HepG2 (cell line): ENCODE results near the gene FUZ. TPM values are rescaled to one million over a fixed set of nuclear protein-coding genes. Genes with fewer than 3 reads are reported as not detected.

Source experiments
- CHD4 ChIP-seq: fragments of 200-600 bp; sonication (generic); IDR thresholded peaks from 2 replicates; pipeline ENCODE4 v1.7.0; 2017; ENCODE audit warnings: mild to moderate bottlenecking, low read length, borderline replicate concordance
- MIER2 ChIP-seq: IDR thresholded peaks from 2 replicates; pipeline ENCODE4 v1.6.1; 2016; ENCODE audit warnings: missing biosample characterization, missing genetic modification reagents
- MTA1 ChIP-seq: sonication (generic); formaldehyde crosslinking; IDR thresholded peaks from 2 replicates; pipeline ENCODE4 v1.4.0; 2020; ENCODE audit warnings: missing genetic modification reagents, mild to moderate bottlenecking, borderline replicate concordance
- MYC ChIP-seq: sonication (generic); formaldehyde crosslinking; IDR thresholded peaks from 2 replicates; pipeline ENCODE4 v1.9.0; 2021; ENCODE audit warnings: missing genetic modification reagents, borderline replicate concordance
- NRL ChIP-seq: sonication (generic); formaldehyde crosslinking; IDR thresholded peaks from 2 replicates; pipeline ENCODE4 v1.5.0; 2020; ENCODE audit warnings: missing genetic modification reagents, mild to moderate bottlenecking, moderate library complexity, borderline replicate concordance
- POLR2AphosphoS5 ChIP-seq: IDR thresholded peaks from 2 replicates; pipeline ENCODE4 v1.6.1; 2012; ENCODE audit warnings: low read depth, low read length
- TARDBP ChIP-seq: sonication (generic); formaldehyde crosslinking; IDR thresholded peaks from 2 replicates; pipeline ENCODE4 v1.8.0; 2022; ENCODE audit warnings: mild to moderate bottlenecking, missing genetic modification reagents
- TBX2 ChIP-seq: sonication (generic); formaldehyde crosslinking; IDR thresholded peaks from 2 replicates; pipeline ENCODE4 v1.5.0; 2020; ENCODE audit warnings: missing genetic modification reagents, mild to moderate bottlenecking, borderline replicate concordance
- ZFYVE20 ChIP-seq: sonication (generic); formaldehyde crosslinking; IDR thresholded peaks from 2 replicates; pipeline ENCODE4 v1.8.0; 2023; ENCODE audit warnings: low read depth, mild to moderate bottlenecking, moderate library complexity, missing genetic modification reagents, borderline replicate concordance
- ZMYM3 ChIP-seq: sonication (generic); formaldehyde crosslinking; IDR thresholded peaks from 2 replicates; pipeline ENCODE4 v1.5.1; 2020; ENCODE audit warnings: mild to moderate bottlenecking, missing genetic modification reagents
- ZNF124 ChIP-seq: sonication (generic); formaldehyde crosslinking; IDR thresholded peaks from 2 replicates; pipeline ENCODE4 v1.4.0; 2020; ENCODE audit warnings: missing genetic modification reagents
- ZNF136 ChIP-seq: sonication (generic); formaldehyde crosslinking; IDR thresholded peaks from 2 replicates; pipeline ENCODE4 v1.8.1; 2022; ENCODE audit warnings: low read depth, mild to moderate bottlenecking, moderate library complexity, missing genetic modification reagents
- ZNF607 ChIP-seq: sonication (generic); formaldehyde crosslinking; IDR thresholded peaks from 2 replicates; pipeline ENCODE4 v1.5.1; 2020; ENCODE audit warnings: missing genetic modification reagents, mild to moderate bottlenecking, borderline replicate concordance
- ZNF709 ChIP-seq: sonication (generic); formaldehyde crosslinking; IDR thresholded peaks from 2 replicates; pipeline ENCODE4 v1.5.0; 2020; ENCODE audit warnings: mild to moderate bottlenecking, missing genetic modification reagents
- ZNF746 ChIP-seq: sonication (generic); formaldehyde crosslinking; IDR thresholded peaks from 2 replicates; pipeline ENCODE4 v1.8.0; 2022; ENCODE audit warnings: mild to moderate bottlenecking, missing genetic modification reagents
- polyA plus RNA-seq, 8 experiments: library from polyadenylated mRNA; depleted of rRNA in 3 of 8; stranded (reverse) in 7 of 8; unstranded in 1 of 8; fragments of >200 nt; fragmentation: Illumina TruSeq in 4 of 8; extraction: Trizol in 4 of 8; gene quantifications; 2 replicates each; pipeline versions ENCODE4 v1.2.1 to v1.2.3, GENCODE V29; 2011 to 2016; ENCODE audit warnings: low read depth in 4 of 8, missing spikeins in 1 of 8, mixed read lengths in 1 of 8; ENCODE audit not compliant: insufficient read depth in 1 of 8
- total RNA-seq, 5 experiments: library from RNA; depleted of rRNA; stranded (reverse); fragments of >200 nt; fragmentation: Illumina TruSeq; extraction: Trizol; gene quantifications; 2 replicates each; pipeline ENCODE4 v1.2.3, GENCODE V29; 2016; ENCODE audit warnings: low read depth in 1 of 5
- TF ChIP-seq, protein P1 (sequence below): sonication (generic); formaldehyde crosslinking; IDR thresholded peaks from 2 replicates; pipeline ENCODE4; 2020; ENCODE audit warnings: missing genetic modification reagents, mild to moderate bottlenecking, borderline replicate concordance
- TF ChIP-seq, protein P2 (sequence below): sonication (generic); formaldehyde crosslinking; IDR thresholded peaks from 2 replicates; pipeline ENCODE4 v1.5.0; 2020; ENCODE audit warnings: mild to moderate bottlenecking, missing genetic modification reagents, borderline replicate concordance
- TF ChIP-seq, protein P3 (sequence below): fragments of 450-650 bp; IDR thresholded peaks from 2 replicates; pipeline ENCODE4 v1.6.1; 2017; ENCODE audit warnings: mild to moderate bottlenecking
- TF ChIP-seq, protein P4 (sequence below): sonication (generic); formaldehyde crosslinking; IDR thresholded peaks from 2 replicates; pipeline ENCODE4 v1.5.0; 2020; ENCODE audit warnings: missing genetic modification reagents, mild to moderate bottlenecking, borderline replicate concordance

Gene FUZ
- total and polyA plus RNA-seq, 2 of the 13 experiments (the other 11 are each of a cell fraction or from before 2014, with no cell fraction given) = 0.08 TPM; not detected in 1

DNA sequence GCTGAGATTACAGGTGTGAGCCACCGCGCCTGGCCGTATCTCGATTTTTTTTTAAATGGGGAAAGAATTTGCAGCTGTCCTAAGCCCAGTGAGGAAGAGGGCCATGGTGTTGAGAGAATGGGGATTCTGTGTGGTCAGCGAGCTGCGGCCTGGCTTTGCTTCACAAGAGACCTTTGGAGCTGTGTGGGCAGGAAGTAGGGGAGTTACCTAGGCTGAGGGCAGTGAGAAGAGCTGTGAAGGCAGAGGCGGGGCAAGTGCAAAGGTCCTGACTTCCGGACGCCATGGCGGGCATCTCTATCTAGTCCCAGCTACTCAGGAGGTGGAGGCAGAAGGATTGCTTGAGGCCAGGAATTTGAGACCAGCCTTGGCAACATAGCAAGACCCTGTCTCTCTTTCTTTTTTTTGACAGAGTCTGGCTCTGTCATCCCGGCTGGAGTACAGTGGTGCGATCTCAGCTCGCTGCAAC is 41.4 kb downstream of the FUZ start (continued):
- TF ChIP-seq, protein P1, sequence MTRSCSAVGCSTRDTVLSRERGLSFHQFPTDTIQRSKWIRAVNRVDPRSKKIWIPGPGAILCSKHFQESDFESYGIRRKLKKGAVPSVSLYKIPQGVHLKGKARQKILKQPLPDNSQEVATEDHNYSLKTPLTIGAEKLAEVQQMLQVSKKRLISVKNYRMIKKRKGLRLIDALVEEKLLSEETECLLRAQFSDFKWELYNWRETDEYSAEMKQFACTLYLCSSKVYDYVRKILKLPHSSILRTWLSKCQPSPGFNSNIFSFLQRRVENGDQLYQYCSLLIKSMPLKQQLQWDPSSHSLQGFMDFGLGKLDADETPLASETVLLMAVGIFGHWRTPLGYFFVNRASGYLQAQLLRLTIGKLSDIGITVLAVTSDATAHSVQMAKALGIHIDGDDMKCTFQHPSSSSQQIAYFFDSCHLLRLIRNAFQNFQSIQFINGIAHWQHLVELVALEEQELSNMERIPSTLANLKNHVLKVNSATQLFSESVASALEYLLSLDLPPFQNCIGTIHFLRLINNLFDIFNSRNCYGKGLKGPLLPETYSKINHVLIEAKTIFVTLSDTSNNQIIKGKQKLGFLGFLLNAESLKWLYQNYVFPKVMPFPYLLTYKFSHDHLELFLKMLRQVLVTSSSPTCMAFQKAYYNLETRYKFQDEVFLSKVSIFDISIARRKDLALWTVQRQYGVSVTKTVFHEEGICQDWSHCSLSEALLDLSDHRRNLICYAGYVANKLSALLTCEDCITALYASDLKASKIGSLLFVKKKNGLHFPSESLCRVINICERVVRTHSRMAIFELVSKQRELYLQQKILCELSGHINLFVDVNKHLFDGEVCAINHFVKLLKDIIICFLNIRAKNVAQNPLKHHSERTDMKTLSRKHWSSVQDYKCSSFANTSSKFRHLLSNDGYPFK (CRISPR knock-in tag) = peak; percentile 55; the same call in 1 of the 2 replicates
- TF ChIP-seq, protein P2, sequence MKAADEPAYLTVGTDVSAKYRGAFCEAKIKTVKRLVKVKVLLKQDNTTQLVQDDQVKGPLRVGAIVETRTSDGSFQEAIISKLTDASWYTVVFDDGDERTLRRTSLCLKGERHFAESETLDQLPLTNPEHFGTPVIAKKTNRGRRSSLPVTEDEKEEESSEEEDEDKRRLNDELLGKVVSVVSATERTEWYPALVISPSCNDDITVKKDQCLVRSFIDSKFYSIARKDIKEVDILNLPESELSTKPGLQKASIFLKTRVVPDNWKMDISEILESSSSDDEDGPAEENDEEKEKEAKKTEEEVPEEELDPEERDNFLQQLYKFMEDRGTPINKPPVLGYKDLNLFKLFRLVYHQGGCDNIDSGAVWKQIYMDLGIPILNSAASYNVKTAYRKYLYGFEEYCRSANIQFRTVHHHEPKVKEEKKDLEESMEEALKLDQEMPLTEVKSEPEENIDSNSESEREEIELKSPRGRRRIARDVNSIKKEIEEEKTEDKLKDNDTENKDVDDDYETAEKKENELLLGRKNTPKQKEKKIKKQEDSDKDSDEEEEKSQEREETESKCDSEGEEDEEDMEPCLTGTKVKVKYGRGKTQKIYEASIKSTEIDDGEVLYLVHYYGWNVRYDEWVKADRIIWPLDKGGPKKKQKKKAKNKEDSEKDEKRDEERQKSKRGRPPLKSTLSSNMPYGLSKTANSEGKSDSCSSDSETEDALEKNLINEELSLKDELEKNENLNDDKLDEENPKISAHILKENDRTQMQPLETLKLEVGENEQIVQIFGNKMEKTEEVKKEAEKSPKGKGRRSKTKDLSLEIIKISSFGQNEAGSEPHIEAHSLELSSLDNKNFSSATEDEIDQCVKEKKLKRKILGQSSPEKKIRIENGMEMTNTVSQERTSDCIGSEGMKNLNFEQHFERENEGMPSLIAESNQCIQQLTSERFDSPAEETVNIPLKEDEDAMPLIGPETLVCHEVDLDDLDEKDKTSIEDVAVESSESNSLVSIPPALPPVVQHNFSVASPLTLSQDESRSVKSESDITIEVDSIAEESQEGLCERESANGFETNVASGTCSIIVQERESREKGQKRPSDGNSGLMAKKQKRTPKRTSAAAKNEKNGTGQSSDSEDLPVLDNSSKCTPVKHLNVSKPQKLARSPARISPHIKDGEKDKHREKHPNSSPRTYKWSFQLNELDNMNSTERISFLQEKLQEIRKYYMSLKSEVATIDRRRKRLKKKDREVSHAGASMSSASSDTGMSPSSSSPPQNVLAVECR (CRISPR knock-in tag) = peak; percentile 60; the same call in 1 of the 2 replicates
- TF ChIP-seq ZNF136 (CRISPR knock-in tag) (peak; percentile 91; the same call in 1 of the 2 replicates), TBX2 (CRISPR knock-in tag) (peak; percentile 76; the same call in 1 of the 2 replicates), ZMYM3 (CRISPR knock-in tag) (peak; percentile 77; the same call in 1 of the 2 replicates), ZNF709 (peak; percentile 79; the same call in 1 of the 2 replicates), MYC (peak; percentile 44; the same call in 1 of the 2 replicates), POLR2AphosphoS5 (peak; percentile 76), ZNF607 (peak; percentile 61; the same call in 1 of the 2 replicates), ZFYVE20 (CRISPR knock-in tag) (no peak), CHD4 (no peak), ZNF746 (CRISPR knock-in tag) (no peak), MTA1 (CRISPR knock-in tag) (0 out of 2 replicates have a peak, but pooled peaks have one; percentile 47), ZNF124 (CRISPR knock-in tag) (no peak), MIER2 (CRISPR knock-in tag) (no peak), TARDBP (peak; percentile 62; the same call in 1 of the 2 replicates), NRL (CRISPR knock-in tag) (0 out of 2 replicates have a peak, but pooled peaks have one; percentile 18)
- TF ChIP-seq, protein P3, sequence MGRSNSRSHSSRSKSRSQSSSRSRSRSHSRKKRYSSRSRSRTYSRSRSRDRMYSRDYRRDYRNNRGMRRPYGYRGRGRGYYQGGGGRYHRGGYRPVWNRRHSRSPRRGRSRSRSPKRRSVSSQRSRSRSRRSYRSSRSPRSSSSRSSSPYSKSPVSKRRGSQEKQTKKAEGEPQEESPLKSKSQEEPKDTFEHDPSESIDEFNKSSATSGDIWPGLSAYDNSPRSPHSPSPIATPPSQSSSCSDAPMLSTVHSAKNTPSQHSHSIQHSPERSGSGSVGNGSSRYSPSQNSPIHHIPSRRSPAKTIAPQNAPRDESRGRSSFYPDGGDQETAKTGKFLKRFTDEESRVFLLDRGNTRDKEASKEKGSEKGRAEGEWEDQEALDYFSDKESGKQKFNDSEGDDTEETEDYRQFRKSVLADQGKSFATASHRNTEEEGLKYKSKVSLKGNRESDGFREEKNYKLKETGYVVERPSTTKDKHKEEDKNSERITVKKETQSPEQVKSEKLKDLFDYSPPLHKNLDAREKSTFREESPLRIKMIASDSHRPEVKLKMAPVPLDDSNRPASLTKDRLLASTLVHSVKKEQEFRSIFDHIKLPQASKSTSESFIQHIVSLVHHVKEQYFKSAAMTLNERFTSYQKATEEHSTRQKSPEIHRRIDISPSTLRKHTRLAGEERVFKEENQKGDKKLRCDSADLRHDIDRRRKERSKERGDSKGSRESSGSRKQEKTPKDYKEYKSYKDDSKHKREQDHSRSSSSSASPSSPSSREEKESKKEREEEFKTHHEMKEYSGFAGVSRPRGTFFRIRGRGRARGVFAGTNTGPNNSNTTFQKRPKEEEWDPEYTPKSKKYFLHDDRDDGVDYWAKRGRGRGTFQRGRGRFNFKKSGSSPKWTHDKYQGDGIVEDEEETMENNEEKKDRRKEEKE = no peak
- TF ChIP-seq, protein P4, sequence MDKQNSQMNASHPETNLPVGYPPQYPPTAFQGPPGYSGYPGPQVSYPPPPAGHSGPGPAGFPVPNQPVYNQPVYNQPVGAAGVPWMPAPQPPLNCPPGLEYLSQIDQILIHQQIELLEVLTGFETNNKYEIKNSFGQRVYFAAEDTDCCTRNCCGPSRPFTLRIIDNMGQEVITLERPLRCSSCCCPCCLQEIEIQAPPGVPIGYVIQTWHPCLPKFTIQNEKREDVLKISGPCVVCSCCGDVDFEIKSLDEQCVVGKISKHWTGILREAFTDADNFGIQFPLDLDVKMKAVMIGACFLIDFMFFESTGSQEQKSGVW (CRISPR knock-in tag) = no peak
